CD8-positive, alpha-beta memory T cell (primary cell): Measurements from ENCODE around the gene RASGEF1C. TPM values are rescaled to one million over a fixed set of nuclear protein-coding genes. Genes with fewer than 3 reads are reported as not detected.

Experiments used
- CTCF ChIA-PET: fragments of 350-600 bp; sonication (Branson Sonifier 250); formaldehyde crosslinking; loops from one replicate; lab custom pipeline; 2021; ENCODE audit warnings: antibody characterized with exemption; lab: Charles Lee
- POLR2A ChIA-PET: fragments of 350-600 bp; sonication (Branson Sonifier 250); formaldehyde crosslinking; loops from one replicate; lab custom pipeline; 2021; ENCODE audit warnings: antibody characterized with exemption; lab: Charles Lee
- DNase-seq, 5 donors: peaks; one replicate each; pipeline versions ENCODE4 v3.0.0 to v3.0.0-alpha.2; 2020 to 2022; ENCODE audit warnings: mixed read lengths in 1 of 5
- H3K27ac ChIP-seq: one replicate; pipeline ENCODE4 v1.7.0; 2013; ENCODE audit warnings: low read depth, mild to moderate bottlenecking, low read length, moderate library complexity
- H3K27me3 ChIP-seq: 2 replicates; pipeline ENCODE4 v1.7.0; 2013; ENCODE audit warnings: low read length, mild to moderate bottlenecking; ENCODE audit not compliant: insufficient read depth, poor library complexity, severe bottlenecking
- H3K36me3 ChIP-seq: 2 replicates; pipeline ENCODE4 v1.7.0; 2013; ENCODE audit warnings: mild to moderate bottlenecking, low read length, moderate library complexity; ENCODE audit not compliant: insufficient read depth
- H3K4me1 ChIP-seq: 2 replicates; pipeline ENCODE4 v1.7.0; 2013; ENCODE audit warnings: mild to moderate bottlenecking, low read length, moderate library complexity; ENCODE audit not compliant: insufficient read depth
- H3K4me3 ChIP-seq: 2 replicates; pipeline ENCODE4 v1.7.0; 2013; ENCODE audit warnings: mild to moderate bottlenecking, low read length
- H3K9me3 ChIP-seq: 2 replicates; pipeline ENCODE4 v1.7.0; 2013; ENCODE audit warnings: mild to moderate bottlenecking, low read length
- H3K27ac Mint-ChIP-seq, 8 donors: one replicate each; pipeline ENCODE4 v1.8.0; 2020 to 2021; ENCODE audit warnings: mixed read lengths in 8 of 8, mild to moderate bottlenecking in 6 of 8, inconsistent platforms in 3 of 8, moderate library complexity in 3 of 8
- H3K27me3 Mint-ChIP-seq, 2 donors: one replicate each; pipeline ENCODE4 v1.8.0; 2020 to 2021; ENCODE audit warnings: mixed read lengths in 2 of 2, mild to moderate bottlenecking in 1 of 2, moderate library complexity in 1 of 2
- H3K36me3 Mint-ChIP-seq, 3 donors: one replicate each; pipeline ENCODE4 v1.8.0; 2020 to 2021; ENCODE audit warnings: mixed read lengths in 3 of 3, inconsistent platforms in 1 of 3, mild to moderate bottlenecking in 1 of 3
- H3K4me1 Mint-ChIP-seq, 3 donors: one replicate each; pipeline ENCODE4 v1.8.0; 2020 to 2021; ENCODE audit warnings: mixed read lengths in 3 of 3, inconsistent platforms in 1 of 3, mild to moderate bottlenecking in 1 of 3
- H3K4me3 Mint-ChIP-seq, 7 donors: one replicate each; pipeline ENCODE4 v1.8.0; 2020 to 2021; ENCODE audit warnings: mixed read lengths in 7 of 7, mild to moderate bottlenecking in 6 of 7, moderate library complexity in 4 of 7, inconsistent platforms in 2 of 7
- H3K9me3 Mint-ChIP-seq, 5 donors: one replicate each; pipeline ENCODE4 v1.8.0; 2020 to 2022; ENCODE audit warnings: mixed read lengths in 5 of 5, mild to moderate bottlenecking in 3 of 5, moderate library complexity in 2 of 5, inconsistent platforms in 1 of 5
- polyA plus RNA-seq: library from polyadenylated mRNA; unstranded; fragments of 300-500 nt; fragmentation: Illumina TruSeq; gene quantifications from one replicate; pipeline ENCODE4 v1.2.3, GENCODE V29; 2021
- total RNA-seq, 2 experiments: library from RNA; stranded (reverse); gene quantifications; one replicate each; pipeline ENCODE4 v1.2.3, GENCODE V29; 2021

Gene RASGEF1C
- total RNA-seq, result not detected
- polyA plus RNA-seq, result not detected

DNA sequence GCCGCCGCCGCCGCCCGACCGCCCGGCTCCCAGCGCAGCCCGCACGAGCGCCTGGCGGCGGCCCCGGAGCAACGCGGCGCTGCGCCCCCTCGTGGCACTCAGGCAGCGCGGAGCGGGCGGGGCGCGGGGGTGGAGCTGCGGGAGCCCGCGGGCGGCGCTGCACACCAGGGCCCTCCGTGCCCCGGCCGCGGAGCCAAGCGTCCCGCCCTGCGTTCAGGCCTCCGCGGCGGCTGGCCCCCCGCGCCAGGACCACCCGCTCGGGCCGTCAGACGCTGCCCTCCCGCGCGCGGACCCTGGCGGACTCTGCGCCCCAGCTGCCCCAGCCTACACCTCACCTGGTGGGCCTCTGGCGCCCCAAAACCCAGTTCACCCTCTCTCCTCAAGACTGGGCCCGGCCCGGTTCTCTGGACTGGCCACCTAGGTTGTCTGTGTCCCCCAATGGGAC, at the start of gene RASGEF1C:
Gene RASGEF1C (minus strand): TSS at position 75 of the 445 bp plus-strand sequence. CDS start 71,159 bp downstream, outside the sequence.
- no peaks in the 10 kb centered on the region for H3K4me1 ChIP-seq
- no peak within 1 kb of the TSS for H3K27ac ChIP-seq
- H3K4me1 Mint-ChIP-seq, result peaks cover 5 to 10% (median 7%) of the 10 kb centered on the region in 3 donors
- peaks cover 31 to 51% of the 10 kb centered on the region in 2 donors for H3K27me3 Mint-ChIP-seq
- H3K9me3 Mint-ChIP-seq, result peaks cover 0 to 6% (median 5%) of the 10 kb centered on the region in 5 donors
- H3K9me3 ChIP-seq, result no peaks in the 10 kb centered on the region
- no peak within 1 kb of the TSS for H3K27ac Mint-ChIP-seq
- H3K4me3 Mint-ChIP-seq, result peak within 1 kb of the TSS in 6 of 7 donors; percentile 30 to 86 (median 58)
- peak in 4 of 5 donors; percentile 33 to 51 (median 41) for DNase-seq
- peaks cover 10% of the 10 kb centered on the region for H3K27me3 ChIP-seq
- CTCF ChIA-PET, result interaction anchor here (2.2 kb wide), 1 partner anchor 107 kb away, joined by 10 read pairs; no protein-coding TSS in a partner anchor
- H3K36me3 ChIP-seq, result no peaks in the 10 kb centered on the region
- H3K4me3 ChIP-seq, result peak within 1 kb of the TSS; percentile 28
- H3K36me3 Mint-ChIP-seq, result no peaks in the 10 kb centered on the region
- POLR2A ChIA-PET, result no interaction called here

DNA sequence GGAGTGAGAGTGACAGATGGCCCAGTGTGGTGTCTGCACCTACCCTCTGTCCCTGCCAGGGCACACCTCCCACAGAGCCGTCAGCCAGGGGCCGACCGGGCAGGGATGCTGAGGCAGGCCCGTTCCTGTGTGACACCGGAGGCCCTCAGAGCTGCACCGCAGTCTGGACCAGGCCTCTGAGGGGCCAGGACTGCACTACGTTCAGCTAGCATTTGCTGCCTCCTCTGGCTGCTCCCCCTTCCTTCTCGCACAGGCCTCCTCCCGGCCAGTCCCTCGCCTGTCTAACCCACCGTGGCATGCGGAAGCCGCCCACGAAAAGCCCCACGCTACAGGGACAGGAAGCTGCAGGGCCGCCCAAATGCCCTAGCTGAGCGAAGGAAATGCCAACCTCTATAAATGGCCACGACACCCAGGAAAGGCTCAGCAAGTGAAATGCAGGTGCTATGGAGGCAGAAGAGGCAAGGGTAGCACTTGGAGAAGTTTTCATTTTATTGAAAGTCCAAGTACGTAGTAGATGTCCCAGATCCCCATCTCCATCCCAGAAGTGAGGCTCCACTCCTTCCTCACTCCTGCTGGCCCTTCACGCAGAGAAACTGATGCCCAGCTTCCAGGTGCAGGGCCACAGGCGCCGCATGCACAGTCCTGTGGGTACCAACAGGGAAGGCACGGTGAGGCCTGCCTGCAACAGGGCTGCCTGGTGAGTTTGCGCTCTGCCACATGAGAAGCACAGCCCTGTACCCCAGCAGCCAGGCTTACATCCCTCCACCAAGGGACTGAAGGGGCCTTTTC, 44.2 kb upstream of the RASGEF1C start:
- POLR2A ChIA-PET, result no interaction called here
- peaks cover 27% of the 10 kb centered on the region for H3K9me3 ChIP-seq
- DNase-seq, result no peak
- H3K27ac Mint-ChIP-seq, result no peak overlapping the region
- peaks cover 17% of the 10 kb centered on the region for H3K36me3 ChIP-seq
- H3K27me3 Mint-ChIP-seq, result peaks cover 0 to 1% of the 10 kb centered on the region in 2 donors
- no peak overlapping the region for H3K4me3 Mint-ChIP-seq
- CTCF ChIA-PET, result no interaction called here
- no peak overlapping the region for H3K27ac ChIP-seq
- H3K9me3 Mint-ChIP-seq, result peaks cover 35 to 96% (median 86%) of the 10 kb centered on the region in 5 donors
- no peaks in the 10 kb centered on the region for H3K27me3 ChIP-seq
- H3K36me3 Mint-ChIP-seq, result peaks cover 40 to 90% (median 84%) of the 10 kb centered on the region in 3 donors
- no peak overlapping the region for H3K4me3 ChIP-seq
- no peaks in the 10 kb centered on the region for H3K4me1 Mint-ChIP-seq
- H3K4me1 ChIP-seq, result no peaks in the 10 kb centered on the region

DNA sequence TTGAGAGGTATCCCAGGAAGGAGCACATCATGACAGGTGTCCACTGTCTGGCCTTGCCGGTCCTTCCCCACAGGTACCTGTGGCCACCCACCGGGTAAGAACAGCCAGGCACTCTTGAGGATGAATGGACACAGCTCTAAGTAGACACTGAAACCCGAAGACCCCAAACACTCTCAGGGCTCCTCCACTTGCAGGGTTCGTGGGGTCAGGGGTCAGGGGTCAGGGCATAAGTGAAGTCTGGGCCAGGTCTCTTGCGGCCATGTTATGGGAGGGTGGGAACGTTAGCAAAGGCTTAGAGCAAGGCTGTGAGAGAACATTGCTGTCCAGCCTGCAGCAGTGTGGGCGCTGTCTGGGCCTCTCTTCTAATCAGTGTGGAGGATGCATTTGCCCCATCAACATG, 42.9 kb upstream of the RASGEF1C start:
- Mint-ChIP-seq H3K4me3 (no peak overlapping the region), H3K4me1 (no peaks in the 10 kb centered on the region), H3K36me3 (peaks cover 42 to 90% (median 84%) of the 10 kb centered on the region in 3 donors), H3K27me3 (peaks cover 0 to 1% of the 10 kb centered on the region in 2 donors), H3K9me3 (peaks cover 25 to 95% (median 82%) of the 10 kb centered on the region in 5 donors), H3K27ac (no peak overlapping the region)
- Histone ChIP-seq H3K27me3 (no peaks in the 10 kb centered on the region), H3K27ac (no peak overlapping the region), H3K9me3 (peaks cover 14% of the 10 kb centered on the region), H3K4me1 (no peaks in the 10 kb centered on the region), H3K36me3 (peaks cover 21% of the 10 kb centered on the region), H3K4me3 (no peak overlapping the region)
- ChIA-PET CTCF (no interaction called here), POLR2A (no interaction called here)
- no peak for DNase-seq

DNA sequence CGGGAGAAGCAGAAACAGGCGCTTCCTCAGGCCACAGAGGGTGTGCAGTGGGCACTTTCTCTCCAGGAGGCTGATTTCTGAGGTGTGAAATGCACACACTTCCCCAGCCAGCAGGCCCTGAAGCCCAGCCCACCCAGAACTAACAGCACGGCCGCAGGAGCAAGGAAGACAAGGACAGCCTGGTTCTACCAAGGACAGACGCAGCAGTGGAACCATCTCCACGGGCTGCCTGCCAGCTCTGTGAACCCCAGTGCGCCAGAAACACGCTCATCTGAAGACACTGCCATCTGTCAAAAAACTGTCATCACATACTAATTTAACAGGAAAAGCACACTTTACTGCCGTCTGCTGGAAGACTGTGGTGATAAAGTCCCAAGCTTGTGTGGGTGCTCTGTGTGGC, 42.1 kb upstream of the RASGEF1C start:
- Histone ChIP-seq H3K36me3 (peaks cover 21% of the 10 kb centered on the region), H3K27ac (no peak overlapping the region), H3K4me1 (no peaks in the 10 kb centered on the region), H3K27me3 (no peaks in the 10 kb centered on the region), H3K9me3 (peaks cover 8% of the 10 kb centered on the region), H3K4me3 (no peak overlapping the region)
- Mint-ChIP-seq H3K4me3 (no peak overlapping the region), H3K4me1 (no peaks in the 10 kb centered on the region), H3K9me3 (peaks cover 29 to 95% (median 81%) of the 10 kb centered on the region in 5 donors), H3K27ac (no peak overlapping the region), H3K36me3 (peaks cover 48 to 92% (median 86%) of the 10 kb centered on the region in 3 donors), H3K27me3 (peaks cover 0 to 1% of the 10 kb centered on the region in 2 donors)
- CTCF ChIA-PET, result no interaction called here
- POLR2A ChIA-PET, result no interaction called here
- no peak for DNase-seq

DNA sequence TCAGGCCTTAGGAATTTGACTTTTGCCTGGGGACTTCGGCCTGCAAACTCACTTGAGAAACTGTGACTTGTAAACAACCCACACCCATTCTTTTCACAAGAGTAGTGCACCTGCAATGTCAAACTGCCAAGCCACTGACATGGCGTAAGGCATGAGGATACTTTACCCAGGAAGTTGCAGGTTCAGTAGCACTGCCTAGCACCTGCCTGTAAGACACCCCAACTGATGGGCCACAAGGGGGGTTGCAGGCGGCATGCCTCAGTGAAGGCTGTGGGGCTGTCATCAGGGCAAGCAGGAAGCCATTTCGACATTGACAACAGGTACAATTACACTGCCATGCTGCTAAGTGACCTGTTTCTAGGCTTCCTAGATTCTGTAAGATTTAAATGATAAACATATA, 41.3 kb upstream of the RASGEF1C start:
- H3K9me3 ChIP-seq, result peaks cover 4% of the 10 kb centered on the region
- POLR2A ChIA-PET, result no interaction called here
- CTCF ChIA-PET, result no interaction called here
- no peak overlapping the region for H3K4me3 ChIP-seq
- peaks cover 21% of the 10 kb centered on the region for H3K36me3 ChIP-seq
- H3K27me3 Mint-ChIP-seq, result peaks cover 0 to 1% of the 10 kb centered on the region in 2 donors
- H3K9me3 Mint-ChIP-seq, result peaks cover 22 to 89% (median 74%) of the 10 kb centered on the region in 5 donors
- no peak for DNase-seq
- no peaks in the 10 kb centered on the region for H3K4me1 Mint-ChIP-seq
- no peak overlapping the region for H3K4me3 Mint-ChIP-seq
- H3K36me3 Mint-ChIP-seq, result peaks cover 48 to 92% (median 81%) of the 10 kb centered on the region in 3 donors
- H3K4me1 ChIP-seq, result no peaks in the 10 kb centered on the region
- no peak overlapping the region for H3K27ac ChIP-seq
- H3K27me3 ChIP-seq, result no peaks in the 10 kb centered on the region
- H3K27ac Mint-ChIP-seq, result peak overlapping the region in 1 of 8 donors; percentile 43

DNA sequence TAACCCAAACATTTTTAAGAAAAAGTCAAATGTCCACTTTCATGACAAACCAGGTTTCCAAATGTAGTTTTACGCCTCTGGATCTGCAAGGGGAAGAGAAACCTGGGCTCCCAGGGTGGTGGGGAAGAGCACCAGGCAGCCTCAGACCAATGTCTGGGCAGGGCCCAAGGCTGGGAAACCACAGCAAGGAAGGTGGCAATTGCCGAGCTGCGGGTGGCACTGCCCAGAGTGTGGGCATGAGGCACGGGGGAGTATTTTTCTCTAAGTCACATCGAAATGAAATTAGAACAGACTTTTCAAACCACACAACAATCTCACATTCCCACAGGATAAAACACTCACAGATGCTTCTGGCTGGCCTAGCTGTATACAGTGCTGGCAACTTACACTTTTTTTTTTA, 32.6 kb upstream of the RASGEF1C start:
- ChIA-PET CTCF (no interaction called here), POLR2A (no interaction called here)
- Mint-ChIP-seq H3K4me1 (peaks cover 0 to 2% (median 0%) of the 10 kb centered on the region in 3 donors), H3K4me3 (no peak overlapping the region), H3K27ac (no peak overlapping the region), H3K9me3 (peaks cover 0 to 63% (median 11%) of the 10 kb centered on the region in 5 donors), H3K27me3 (no peaks in the 10 kb centered on the region), H3K36me3 (peaks cover 60 to 98% (median 87%) of the 10 kb centered on the region in 3 donors)
- H3K9me3 ChIP-seq, result no peaks in the 10 kb centered on the region
- no peak overlapping the region for H3K27ac ChIP-seq
- no peak for DNase-seq
- H3K4me1 ChIP-seq, result no peaks in the 10 kb centered on the region
- no peak overlapping the region for H3K4me3 ChIP-seq
- no peaks in the 10 kb centered on the region for H3K27me3 ChIP-seq
- peaks cover 13% of the 10 kb centered on the region for H3K36me3 ChIP-seq

DNA sequence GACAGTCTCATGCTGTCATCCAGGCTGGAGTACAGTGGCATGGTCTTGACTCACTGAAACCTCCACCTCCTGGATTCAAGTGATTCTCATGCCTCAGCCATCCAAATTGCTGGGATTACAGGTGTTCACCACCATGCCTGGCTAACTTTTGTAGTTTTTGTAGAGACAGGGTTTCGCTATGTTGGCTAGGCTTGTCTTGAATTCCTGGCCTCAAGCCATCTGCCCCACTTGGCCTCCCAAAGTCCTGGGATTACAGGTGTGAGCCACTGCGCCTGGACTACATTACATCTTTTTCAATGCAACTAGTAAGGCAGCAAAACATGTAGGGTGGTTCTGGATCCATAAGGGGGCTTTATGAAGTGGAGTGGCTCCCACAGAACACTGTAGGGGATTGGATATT, 29.6 kb upstream of the RASGEF1C start:
- POLR2A ChIA-PET, result no interaction called here
- CTCF ChIA-PET, result interaction anchor here (1.6 kb wide), 1 partner anchor 90 kb away, joined by 4 read pairs; no protein-coding TSS in a partner anchor
- Mint-ChIP-seq H3K9me3 (peaks cover 0 to 55% (median 5%) of the 10 kb centered on the region in 5 donors), H3K4me1 (no peaks in the 10 kb centered on the region), H3K27ac (no peak overlapping the region), H3K4me3 (no peak overlapping the region), H3K27me3 (no peaks in the 10 kb centered on the region), H3K36me3 (peaks cover 64 to 100% (median 98%) of the 10 kb centered on the region in 3 donors)
- no peak for DNase-seq
- no peaks in the 10 kb centered on the region for H3K27me3 ChIP-seq
- H3K27ac ChIP-seq, result no peak overlapping the region
- no peaks in the 10 kb centered on the region for H3K4me1 ChIP-seq
- H3K4me3 ChIP-seq, result no peak overlapping the region
- H3K36me3 ChIP-seq, result peaks cover 17% of the 10 kb centered on the region
- H3K9me3 ChIP-seq, result no peaks in the 10 kb centered on the region

DNA sequence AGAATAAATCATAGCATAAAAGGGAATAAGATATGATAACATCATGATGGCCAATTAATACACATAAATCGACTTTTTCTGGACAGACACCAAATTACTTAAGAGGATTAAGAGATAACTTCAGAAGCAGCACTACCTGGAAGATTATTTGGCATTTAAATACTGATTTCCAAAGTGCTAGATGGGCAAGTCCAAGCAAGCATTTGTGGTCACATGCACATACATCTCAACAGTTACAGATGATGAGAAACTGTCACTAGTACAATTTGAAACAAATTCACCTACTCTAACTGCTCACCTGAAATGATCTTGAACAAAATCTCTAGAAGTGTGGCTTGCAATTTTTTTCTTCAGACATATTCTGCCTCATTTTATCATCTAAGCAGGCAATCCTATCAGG, 26.8 kb upstream of the RASGEF1C start:
- peaks cover 0 to 46% (median 5%) of the 10 kb centered on the region in 5 donors for H3K9me3 Mint-ChIP-seq
- no peak for DNase-seq
- peaks cover 50 to 95% (median 91%) of the 10 kb centered on the region in 3 donors for H3K36me3 Mint-ChIP-seq
- ChIA-PET CTCF (no interaction called here), POLR2A (no interaction called here)
- no peaks in the 10 kb centered on the region for H3K4me1 ChIP-seq
- H3K4me3 ChIP-seq, result no peak overlapping the region
- no peaks in the 10 kb centered on the region for H3K27me3 ChIP-seq
- H3K36me3 ChIP-seq, result peaks cover 5% of the 10 kb centered on the region
- no peaks in the 10 kb centered on the region for H3K9me3 ChIP-seq
- no peak overlapping the region for H3K4me3 Mint-ChIP-seq
- no peaks in the 10 kb centered on the region for H3K27me3 Mint-ChIP-seq
- H3K27ac Mint-ChIP-seq, result no peak overlapping the region
- no peak overlapping the region for H3K27ac ChIP-seq
- no peaks in the 10 kb centered on the region for H3K4me1 Mint-ChIP-seq
